ENCODE results near the gene ABTB1.

- TF ChIP-seq, protein P1, sequence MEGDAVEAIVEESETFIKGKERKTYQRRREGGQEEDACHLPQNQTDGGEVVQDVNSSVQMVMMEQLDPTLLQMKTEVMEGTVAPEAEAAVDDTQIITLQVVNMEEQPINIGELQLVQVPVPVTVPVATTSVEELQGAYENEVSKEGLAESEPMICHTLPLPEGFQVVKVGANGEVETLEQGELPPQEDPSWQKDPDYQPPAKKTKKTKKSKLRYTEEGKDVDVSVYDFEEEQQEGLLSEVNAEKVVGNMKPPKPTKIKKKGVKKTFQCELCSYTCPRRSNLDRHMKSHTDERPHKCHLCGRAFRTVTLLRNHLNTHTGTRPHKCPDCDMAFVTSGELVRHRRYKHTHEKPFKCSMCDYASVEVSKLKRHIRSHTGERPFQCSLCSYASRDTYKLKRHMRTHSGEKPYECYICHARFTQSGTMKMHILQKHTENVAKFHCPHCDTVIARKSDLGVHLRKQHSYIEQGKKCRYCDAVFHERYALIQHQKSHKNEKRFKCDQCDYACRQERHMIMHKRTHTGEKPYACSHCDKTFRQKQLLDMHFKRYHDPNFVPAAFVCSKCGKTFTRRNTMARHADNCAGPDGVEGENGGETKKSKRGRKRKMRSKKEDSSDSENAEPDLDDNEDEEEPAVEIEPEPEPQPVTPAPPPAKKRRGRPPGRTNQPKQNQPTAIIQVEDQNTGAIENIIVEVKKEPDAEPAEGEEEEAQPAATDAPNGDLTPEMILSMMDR (IDR thresholded peaks at IDR 0.05): no peak
- TF ChIP-seq POLR2A (IDR thresholded peaks at IDR 0.05): no peak
- no peak for TF ChIP-seq POLR2AphosphoS5 (IDR thresholded peaks at IDR 0.05)
These were observed 17.1 kb upstream of the ABTB1 start for GRCh38 chr3:127655641-127656040.

All from stomach (tissue), 4 donors.